CD4-positive, alpha-beta T cell treated with Interleukin-6 at 100 ng/mL for 8 hours (primary cell): ENCODE results near the gene TMED9.
A peak's percentile ranks its signal among the peaks of the same experiment; 100 is the strongest.
"Not testable (repeated sequence)": the region's sequence is repeated elsewhere in the genome, so short reads cannot be mapped to it uniquely, and the experiment has no call there.

Experiments
- DNase-seq: peaks from one replicate; pipeline ENCODE4 v3.0.0-alpha.2; 2020; ENCODE audit warnings: mixed read lengths, low spot score

The TMED9 gene

GRCh38 chr5:177592010-177592834 is at the start of gene TMED9:
Gene TMED9, plus strand, starts transcription at chr5:177592203. Its CDS starts 12 bp downstream, at chr5:177592215.
- DNase-seq, result peak; percentile 87

DNA sequence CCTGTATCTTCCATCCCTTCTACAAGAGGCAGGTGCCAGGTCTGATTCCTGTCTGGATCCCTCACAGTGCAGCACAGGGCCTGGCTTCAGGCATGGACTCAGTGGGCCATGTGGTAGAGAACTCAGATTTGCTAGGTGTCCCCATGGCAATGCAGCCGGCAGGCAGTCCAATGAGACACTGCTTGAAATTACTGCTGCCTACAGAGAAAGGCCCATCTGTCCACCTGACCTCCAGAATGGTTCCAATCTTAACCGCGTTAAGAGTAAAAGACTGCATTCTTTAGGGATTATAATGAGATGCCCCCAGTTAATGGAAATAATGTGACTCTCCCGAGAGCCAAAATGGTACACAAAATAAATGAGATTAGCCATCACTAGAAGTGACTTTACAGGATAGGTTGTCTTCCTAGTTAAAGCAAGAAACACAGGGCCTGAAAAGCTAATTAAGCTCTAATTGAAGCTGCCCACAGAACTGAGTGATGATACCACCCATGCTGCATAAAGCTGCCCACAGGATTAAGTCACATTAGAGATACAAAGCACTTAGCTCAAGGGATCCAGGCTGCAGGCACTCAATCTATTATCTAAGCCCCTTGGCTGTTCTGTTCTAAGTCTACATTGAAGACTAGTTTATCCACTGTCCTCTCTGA is 49.1 kb upstream of the TMED9 start:
- no peak for DNase-seq

DNA sequence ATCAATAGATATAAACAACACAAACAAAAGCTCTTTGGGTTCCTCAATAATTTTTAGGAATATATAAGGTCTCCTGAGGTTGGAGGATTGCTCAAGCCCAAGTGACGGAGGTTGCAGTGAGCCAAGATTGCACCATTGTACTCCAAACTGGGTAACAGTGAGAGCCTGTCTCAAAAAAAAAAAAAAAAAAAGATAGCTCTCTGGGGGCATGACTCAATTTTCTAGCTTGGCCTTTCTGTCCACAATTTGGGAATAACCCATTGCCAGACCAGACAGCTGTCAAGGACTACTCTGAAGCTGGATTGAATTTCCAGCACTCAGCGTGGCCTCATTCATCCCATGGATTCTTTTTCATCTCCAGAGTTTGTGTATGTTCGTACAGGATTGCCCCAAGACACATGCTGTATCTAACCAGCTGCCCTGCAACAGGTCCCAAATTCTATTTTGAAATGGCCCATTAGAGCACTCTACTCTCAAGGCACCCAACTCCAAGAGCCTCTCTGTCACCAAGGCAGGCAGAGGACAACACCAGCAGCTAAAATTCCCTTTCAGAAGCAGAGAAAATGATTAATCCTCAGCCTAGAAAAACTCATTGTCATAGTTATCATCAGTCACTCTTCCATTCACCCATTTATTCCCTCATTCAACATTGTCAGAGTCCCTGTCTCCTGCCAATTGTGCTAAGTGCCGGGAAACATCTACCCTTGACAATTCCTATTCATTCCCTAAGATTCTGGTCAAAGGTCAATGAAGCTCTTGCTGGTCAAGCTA is 46.3 kb upstream of the TMED9 start:
- no peak for DNase-seq

DNA sequence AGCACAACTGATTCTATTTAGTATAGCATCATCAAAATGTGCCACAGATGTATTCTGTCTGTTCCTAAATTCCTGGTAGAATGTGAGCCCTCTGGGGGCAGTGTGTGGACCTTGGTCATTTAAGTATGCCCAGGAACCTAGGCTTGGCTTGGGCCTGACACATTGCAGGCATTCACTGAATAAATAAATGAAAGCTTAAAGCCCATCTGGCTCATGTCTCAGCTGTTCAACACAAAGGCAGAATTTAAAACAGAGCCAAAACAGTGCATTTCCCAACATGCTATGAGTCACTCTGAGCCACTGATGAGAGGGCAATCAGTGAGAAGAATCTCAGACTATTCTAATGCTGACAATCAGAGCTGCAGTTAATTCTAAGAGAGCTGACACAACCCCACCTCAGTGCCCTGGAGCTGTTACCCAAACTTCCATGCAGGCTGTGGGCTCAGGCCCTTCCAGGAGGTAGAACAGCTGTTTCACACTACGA is 45.7 kb upstream of the TMED9 start:
- DNase-seq, result no peak

DNA sequence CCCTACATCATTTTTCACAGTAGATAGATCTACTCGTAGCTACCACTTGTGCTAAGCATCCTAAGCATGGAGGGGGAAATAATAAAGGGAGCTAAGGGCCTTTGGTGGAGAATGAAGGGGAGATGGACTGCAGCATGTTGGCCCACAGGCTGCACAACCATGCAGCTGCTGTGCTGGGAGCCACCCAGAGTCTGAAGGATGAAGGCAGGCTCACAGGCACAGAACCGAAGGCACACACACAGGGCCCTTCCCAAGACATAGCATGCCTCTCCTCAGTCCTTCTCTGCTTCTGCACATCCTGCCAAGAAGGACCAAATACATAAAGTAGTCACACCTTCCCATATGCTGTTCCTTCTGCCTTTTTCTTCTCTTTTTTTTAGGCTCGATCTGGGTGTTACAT is 44.3 kb upstream of the TMED9 start:
- DNase-seq, result no peak

DNA sequence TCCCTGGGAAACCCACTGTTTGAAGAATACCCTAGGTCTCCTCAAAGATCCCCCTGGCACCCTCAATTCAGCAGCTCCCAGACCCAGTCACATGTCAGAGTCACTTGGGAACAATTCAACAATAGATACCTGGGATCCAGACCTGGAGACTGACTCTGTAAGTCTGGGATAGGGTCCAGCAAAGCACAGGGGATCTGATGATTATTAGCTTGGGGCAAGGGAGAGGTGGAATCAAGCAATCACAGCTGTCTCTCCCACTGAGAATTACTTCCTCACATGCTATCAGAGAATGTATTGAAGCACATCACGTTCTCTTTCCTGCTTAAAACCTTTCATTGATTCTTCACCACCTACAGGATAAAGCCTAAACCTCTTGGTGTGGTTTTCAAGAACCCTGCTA is 43.5 kb upstream of the TMED9 start:
- no peak for DNase-seq

DNA sequence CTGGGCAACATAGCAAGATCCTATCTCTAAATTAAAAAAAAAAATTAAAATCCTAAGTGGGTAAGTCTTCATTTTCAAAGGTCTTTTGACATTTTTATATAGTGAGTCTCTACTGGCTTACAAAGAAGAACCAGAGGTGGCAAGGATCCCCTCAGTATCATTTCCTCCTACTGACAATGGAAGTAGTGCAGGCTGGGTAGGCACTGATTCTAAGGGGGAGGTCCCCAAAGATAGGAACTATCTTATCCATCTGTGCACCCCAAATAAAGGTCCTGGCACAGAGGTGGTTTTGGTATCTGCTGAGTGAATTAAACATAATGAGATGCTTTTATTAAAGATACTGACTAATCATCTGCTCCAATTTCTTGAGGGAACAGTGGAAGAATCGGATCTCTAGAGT is 41.9 kb upstream of the TMED9 start:
- no peak for DNase-seq

- DNase-seq, result no peak
Observed at GRCh38 chr5:177552839-177553455, 39.1 kb upstream of the TMED9 start.

DNA sequence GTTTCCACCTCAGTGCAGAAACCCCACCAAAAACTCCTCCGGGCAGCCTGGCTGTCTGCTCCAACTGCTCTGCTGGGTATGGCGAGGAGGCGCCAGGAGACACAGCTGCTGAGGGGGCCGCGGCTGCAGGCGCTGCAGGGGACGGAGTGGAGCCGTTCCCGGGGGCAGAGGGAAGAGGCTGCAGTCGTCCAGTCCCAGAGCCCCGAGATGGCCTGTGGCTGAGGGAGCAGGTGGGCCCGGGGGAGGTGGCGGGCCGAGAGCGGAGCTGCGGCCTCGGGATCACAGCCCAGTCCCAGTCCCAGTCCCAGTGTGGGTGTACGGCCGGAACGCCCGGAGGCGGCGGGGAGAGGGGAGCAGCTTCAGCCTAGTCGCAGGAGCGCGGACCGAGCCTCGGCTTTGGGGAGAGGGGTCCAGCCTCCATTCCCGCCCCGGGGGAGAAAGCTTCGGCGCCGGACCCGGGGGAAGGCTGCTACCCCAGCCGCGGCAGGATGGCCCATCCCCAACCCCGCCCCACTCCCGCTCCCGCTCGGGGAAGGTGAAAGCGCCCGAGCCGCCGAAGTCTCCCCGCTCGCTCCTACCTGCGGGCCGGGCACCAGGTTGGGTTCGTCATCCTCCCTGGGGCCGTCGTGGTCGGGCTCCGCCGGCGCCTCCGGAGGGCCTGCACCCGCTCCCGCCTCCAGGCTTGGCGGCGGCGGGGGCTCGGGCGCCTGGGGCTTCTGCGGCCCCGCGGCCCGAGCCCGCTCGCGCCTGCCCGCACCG is 38.2 kb upstream of the TMED9 start:
- no peak for DNase-seq

- peak; percentile 95 for DNase-seq
Observed at GRCh38 chr5:177554474-177555111, 37.4 kb upstream of the TMED9 start, which contains the start of gene FAM193B. Gene FAM193B, minus strand, starts transcription at chr5:177554563. Its CDS starts 105 bp downstream, at chr5:177554458.

DNA sequence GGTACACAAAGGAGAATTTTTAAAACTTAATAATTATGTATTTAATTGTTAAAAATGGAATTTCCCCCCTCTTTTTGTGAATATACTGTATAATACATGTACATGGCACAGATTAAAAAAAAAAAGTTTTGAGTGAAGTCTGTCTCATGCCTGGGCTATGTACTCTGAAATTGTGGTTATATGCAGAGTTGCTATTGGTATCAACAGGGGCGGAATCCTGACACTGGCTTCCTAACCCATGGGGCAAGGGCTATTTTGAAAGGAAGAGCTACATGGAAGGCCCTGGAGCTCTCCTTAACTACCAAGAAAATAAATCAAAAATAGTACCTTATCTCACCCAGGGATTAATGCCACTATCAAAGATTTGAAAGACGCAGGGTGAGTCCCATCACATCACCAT is 36.8 kb upstream of the TMED9 start:
- DNase-seq, result no peak

GRCh38 chr5:177555665-177556064 is 36.3 kb upstream of the TMED9 start:
- DNase-seq, result no peak

GRCh38 chr5:177557041-177557647 is 34.9 kb upstream of the TMED9 start:
- DNase-seq, result peak; percentile 24

DNA sequence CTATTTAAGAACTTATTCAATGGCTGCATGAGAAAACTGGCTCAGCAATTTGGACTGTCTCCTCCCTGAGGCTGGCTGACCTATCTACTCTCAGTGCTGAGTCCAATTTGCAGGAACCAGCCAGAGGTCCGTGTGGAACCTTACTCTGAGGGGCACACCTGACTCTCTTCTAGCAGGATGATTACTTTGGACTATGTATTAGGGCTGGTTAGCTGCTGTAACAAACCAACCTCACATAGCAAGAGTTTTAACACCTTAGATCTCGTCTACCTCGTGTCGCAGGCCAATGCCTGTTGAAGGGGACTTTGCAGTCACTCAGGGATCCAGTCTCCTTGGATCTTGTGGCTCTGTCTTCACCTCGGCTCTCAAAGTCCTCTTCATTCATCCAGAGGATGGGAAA is 34.2 kb upstream of the TMED9 start:
- DNase-seq, result no peak

- not testable (repeated sequence) for DNase-seq
Observed at GRCh38 chr5:177559446-177559941, 32.5 kb upstream of the TMED9 start.

GRCh38 chr5:177565046-177565445 is 27.0 kb upstream of the TMED9 start:
- no peak for DNase-seq

DNA sequence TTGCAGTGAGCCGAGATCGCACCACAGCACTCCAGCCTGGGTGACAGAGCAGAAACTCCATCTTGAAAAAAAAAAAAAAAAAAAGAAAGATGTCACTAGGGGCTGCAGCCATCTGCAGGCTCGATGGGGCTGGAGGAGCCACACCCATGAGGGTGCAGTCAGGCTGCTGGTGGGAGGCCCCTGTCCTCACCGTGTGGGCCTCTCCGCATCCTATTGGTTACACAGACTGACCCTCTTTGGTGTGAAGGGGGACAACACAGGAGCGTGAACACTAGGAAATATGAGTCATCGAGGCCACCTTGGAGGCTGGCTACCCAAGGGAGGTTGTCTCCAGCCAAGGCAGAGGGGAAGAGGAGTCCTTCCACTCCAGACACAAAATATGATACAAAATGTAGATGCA is 23.7 kb upstream of the TMED9 start:
- DNase-seq, result no peak

GRCh38 chr5:177569894-177570293 is 22.1 kb upstream of the TMED9 start:
- DNase-seq, result no peak

- no peak for DNase-seq
Observed at GRCh38 chr5:177575488-177575887, 16.5 kb upstream of the TMED9 start.

- DNase-seq, result no peak
Observed at GRCh38 chr5:177576169-177576568, 15.8 kb upstream of the TMED9 start.
